ENCODE data around the gene STIMATE.

The STIMATE gene

DNA sequence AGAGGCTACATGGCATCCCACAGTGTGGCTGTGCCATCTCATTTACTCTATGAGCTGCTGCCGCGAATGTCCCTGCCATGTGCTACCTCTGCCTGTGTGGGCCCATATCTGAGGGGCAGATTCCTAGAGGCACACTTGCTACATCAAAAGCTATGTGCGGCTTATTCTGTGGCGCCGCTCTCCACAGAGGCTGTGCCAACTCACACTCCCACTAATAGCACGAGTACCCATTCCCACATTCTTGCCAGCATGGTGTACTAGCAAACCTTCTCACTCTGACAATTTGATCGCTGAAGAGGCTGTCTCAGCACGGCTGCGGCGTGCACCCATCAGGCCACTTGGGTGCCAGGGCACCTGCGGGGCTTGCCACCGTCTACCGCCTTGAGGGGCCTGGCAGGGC lies 31.4 kb downstream of the STIMATE start:
- no peak for DNase-seq

DNA sequence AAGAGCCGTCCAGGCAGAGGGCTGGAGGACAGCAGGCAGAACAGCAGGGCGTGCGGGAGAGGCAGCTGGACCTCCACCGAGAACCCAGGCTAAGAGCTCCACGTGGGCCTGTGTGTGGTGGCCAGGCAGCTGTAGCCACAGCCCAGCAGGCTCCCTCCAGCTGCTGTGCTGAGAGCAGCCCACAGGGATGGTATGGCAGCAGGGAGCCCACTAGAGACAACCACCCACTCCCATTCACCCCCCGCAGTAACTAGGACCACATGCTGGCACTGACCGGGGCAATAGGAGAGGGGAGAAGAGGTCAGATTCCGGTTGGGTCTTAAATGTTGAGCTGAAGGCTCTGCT lies 37.0 kb downstream of the STIMATE start:
- no peak for DNase-seq

DNA sequence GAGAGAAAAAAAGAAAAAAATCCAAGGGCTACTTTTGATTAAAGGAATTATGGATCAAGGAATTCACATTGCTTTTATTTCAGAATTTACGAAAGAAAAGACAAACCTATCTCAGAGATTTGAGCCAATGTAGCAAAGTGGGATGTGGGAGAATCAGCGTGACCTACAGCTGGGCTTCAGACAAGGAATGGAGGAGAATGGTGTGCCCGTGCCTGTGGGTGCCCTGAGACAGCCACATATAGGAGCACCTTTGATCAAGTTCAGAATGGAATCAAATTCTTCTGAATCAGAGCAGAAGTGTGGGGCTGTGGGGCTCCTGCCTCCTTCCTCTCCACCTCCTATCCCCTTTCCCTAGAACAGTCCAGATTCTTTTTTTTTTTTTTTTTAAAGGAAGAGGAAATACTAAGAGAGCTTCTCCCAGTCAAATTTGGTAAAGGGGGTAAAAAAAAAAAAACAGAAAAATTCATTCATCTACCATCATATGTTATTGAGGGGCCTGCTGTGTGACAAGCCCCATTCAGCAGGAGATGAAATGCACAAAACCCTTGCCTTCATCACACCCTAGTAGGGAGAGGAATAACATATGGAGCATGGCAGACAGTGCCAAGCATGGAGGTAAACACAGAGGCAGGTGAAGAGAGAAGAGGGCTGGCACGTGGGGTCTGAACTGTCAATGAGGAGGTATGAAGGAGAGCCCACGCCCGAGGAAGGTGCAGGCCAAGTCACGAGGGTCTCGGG lies 37.5 kb downstream of the STIMATE start:
- DNase-seq, result no peak

DNA sequence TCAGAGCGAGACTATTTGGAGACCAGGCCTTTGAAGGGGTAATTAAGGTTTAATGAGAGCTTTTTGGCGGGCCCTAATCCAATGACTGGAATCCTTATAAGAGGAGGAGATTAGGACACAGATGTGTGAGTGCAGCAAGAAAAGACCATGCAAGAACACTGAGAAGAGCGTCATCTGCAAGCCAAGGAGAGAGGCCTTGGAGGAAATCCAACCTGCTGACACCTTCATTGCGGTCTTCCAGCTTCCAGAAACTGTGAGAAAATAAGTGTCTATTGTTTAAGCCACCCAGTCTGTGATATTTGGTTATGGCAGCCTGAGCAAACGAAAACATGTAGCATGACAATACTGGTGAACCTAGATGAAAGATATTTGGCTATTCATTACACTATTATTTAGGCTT lies 39.5 kb downstream of the STIMATE start:
- no peak for DNase-seq

DNA sequence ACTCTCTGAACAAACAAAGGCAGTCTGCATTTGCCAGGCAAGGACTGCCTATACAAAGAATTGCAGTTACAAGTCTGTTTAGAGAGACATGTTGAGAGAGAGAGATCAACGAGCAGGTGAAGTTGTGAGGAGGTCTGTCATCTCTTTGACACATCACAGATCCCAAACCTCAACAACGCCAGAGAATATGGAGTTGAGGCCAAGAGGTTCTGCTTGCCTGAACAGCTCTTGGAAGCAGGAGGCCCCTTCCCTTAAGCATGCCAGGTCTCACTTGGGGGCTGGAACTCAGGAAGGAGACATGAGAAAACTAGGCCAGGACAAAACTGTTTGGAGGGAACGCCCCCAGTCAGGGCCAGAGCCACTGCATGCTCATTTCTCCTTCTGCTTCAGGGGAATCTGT lies 40.2 kb downstream of the STIMATE start:
- DNase-seq, result no peak

DNA sequence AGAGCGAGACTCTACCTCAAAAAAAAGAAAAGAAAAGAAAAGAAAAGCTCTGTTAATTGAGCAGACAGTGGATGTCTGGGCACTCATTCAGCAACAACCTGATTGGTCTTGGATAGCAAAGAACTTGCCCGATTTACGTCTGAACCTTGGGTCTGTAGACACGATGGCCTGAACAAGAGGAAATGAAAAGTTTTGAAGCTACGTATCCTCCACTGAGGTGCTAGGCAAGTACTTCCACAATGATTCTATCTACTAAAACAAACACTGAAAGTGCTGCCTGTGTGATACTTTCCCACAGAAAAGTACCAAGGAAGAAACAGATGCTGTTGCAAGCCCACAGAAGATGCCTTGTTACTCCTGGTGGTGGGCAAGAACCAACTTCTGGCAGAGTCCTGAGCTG lies 40.7 kb downstream of the STIMATE start:
- DNase-seq, result no peak

DNA sequence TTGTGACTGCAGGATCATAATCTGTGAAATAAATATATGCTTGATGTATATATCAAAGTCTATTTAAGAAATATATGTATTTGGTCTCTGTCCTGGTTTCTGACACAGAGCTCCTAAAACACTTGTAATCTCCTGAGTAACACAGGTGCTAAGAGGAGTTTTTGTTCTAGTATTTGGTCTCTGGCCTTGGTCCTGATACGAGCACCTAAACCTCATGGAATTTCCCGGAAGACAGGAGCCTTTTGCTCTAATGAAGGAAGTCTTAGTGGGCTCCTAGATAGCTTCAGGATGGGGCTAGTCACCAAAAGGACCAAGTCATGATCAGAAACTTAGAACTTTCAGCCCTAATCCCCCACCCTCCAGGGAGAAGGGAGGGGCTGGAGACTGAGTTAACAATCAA lies 43.3 kb downstream of the STIMATE start:
- DNase-seq, result no peak

DNA sequence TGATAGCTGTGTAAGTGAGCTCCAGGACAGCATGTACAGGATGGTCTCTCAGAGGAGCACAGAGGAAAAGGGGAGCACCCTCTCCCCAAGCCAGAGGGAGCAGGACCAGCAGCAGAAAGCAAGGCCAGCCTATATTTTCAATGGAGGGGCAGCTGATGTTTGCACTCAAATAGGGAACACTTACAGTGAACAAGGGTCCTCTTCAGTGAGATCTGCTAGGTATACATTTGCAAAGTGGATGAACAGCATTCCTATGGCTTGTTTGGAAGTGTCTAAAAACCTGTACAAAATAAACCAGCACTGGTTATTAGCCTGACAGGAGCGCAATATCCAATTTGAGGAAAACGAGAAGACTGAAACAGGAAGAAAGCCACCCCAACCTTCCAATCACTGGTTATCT lies 44.9 kb downstream of the STIMATE start:
- DNase-seq, result no peak

DNA sequence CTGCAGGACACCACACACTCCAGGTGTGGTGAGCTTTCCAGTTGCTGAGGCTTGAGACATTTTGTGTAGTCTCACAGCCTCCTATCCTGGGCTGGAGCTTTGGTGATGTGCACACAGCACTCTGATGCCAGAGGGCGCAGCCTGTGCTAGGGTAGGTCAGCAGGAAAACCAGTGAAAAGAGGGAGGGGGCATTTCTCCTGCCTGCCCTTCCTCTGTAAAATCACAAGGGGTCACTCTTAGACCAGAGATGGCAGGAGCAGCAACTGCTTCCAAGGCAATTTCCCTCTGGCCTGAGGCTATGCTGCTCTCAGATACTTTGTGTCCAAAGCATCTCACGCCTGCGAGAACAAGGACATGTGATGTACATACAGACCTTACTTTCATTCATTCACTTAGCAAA lies 46.0 kb downstream of the STIMATE start:
- DNase-seq, result peak; percentile 55

DNA sequence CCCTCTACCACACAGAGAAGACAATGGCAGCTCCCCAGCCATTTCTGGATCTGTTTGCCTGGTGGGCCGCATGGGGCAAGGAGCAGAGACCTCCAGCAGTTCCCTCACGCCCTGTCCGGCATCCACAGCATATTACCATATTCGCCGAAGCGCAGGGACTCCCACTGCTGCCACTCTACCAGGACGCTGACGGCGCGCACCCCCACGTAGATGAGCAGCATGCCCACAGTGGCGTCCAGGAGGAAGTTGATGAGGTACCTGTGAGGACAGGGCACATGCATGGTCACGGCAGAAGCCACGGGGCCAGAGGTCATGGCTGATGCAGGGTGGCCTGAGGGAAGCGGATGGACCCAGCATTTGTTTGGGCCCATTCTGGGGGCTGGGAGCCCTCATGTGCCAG lies 47.7 kb downstream of the STIMATE start:
- no peak for DNase-seq

DNA sequence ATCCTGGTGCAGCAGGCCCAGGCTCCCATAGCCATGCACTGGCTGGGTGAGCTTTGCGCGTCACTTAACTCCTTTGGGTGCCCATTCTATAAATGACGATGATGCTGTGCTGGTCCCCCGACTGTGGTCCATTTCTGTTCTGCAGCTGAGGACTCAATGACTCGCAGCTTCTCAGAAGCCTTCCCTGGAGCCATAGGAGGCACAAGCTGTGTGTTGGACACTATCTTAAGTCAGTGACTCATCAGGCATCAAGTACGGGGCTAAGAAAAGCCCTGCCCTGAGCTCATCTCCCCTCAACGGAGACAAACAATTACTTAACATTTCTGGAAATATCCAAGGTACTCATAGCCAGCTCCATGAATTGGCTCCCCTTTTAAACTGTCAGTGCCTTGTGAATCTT lies 48.7 kb downstream of the STIMATE start:
- no peak for DNase-seq

DNA sequence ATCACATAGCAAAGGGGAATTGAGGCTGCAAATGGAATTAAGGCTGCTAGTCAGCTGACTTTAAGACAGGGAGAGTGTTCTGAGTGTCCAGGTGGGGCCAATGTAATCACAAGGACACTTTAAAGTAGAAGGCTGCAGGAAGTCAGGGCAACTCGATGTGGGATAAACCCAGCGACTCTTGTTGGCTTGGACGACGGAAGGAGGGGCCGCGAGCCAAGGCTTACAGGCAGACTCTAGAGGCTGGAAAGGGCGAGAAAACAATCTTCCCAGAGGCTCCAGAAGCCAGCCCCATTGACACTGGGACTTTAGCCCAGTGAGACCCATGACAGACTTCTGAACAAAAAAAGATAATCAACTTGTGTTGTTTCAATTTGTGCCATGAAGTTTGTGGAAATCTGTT lies 49.6 kb downstream of the STIMATE start:
- no peak for DNase-seq

DNA sequence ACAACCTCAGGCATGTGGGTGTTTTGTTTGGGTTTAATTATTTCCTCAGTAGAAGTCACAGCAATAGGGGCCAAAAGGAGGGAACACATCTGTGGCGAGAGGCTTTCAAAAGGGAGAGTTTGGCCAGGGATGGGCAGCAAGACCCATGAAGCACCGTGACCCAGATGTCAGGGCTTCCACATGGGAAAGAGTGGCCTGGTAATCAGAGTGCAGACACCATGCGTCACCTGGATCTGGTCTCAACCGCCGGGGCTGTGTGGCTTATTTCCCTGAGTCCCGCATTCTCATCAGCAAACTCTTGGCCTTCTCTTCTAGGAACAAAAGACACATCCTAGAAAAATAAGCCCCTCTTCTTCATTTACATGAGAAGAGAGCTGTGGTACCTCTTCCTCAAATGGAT lies 50.1 kb downstream of the STIMATE start:
- DNase-seq, result no peak

DNA sequence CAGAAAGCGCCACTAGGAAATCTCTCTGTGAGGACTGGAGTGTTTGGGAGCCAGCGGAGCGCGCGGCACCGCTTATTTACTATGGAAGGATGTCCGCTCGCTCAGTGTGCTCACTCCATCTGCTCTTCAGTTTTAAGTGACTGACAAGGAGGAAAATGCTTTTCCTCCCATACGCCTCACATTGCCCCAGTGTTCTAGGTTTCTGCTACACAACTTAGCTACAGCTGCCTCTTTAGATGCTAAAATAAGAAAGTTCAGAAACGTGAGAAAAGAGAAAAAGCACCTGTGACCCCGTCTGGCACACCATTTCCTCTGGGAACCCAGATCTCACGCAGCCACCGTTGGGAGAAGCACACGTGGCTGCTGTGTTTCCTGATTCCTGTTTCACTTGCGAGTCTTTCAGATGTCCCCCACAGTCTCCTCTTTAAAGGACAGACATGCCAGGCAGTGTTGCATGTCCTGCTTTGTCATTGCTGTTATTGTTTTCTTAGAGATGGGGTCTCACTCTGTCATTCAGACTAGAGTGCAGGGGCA lies 50.8 kb downstream of the STIMATE start:
- no peak for DNase-seq

DNA sequence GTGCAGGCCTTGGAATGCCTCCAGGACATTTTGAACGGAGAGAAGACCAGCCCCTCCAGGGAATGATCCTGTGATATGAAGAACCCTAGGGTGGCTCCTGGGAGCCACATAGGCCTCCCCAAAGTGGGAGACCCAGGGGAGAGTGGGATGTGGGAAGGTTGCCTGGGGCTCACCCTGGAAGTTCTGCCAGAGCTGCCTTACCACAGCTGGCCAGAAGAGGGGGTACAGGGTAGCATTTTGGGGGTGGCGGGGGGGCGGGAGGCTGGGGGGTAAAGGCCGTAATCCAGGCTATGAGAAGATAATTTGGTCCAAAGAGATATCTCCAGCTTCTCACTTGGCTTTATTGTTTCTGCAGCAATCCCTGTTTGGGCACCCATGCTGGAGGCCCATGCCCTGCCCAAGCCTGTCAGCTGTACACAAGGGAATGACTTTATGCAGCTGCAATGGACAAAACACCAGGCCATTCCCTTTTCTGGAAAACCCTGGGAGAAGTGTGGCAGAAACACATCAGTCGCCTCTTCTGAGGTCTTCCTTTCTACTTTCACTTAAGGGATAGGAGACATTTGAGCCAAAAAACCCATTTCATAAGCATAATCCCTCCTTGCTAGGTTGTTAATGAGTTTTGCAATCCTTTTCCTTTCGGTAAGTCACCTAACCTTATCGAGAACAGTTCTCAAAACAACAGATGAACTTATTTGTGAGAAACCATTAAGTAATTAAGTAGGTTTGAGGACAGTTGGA lies 51.5 kb downstream of the STIMATE start:
- no peak for DNase-seq

DNA sequence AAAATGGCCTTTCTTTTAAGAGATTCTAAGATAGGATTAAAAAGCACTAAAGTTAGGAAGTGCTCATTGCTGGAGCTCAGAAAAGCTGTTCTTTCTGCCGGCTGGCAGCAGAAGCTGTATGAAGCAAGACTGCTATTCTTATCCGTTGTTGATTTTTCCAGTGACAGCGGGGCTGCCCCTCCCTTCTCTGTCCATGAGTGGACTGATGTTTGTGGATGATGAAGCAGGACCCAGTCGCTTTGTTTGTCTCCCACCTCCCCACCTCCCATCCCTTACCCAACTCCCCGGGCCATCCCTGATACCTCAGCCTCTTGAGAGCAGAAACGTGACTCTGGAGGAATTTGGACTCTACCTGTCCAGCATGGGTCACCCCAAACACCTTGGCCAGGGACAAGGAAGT lies 52.2 kb downstream of the STIMATE start:
- DNase-seq, result no peak

DNA sequence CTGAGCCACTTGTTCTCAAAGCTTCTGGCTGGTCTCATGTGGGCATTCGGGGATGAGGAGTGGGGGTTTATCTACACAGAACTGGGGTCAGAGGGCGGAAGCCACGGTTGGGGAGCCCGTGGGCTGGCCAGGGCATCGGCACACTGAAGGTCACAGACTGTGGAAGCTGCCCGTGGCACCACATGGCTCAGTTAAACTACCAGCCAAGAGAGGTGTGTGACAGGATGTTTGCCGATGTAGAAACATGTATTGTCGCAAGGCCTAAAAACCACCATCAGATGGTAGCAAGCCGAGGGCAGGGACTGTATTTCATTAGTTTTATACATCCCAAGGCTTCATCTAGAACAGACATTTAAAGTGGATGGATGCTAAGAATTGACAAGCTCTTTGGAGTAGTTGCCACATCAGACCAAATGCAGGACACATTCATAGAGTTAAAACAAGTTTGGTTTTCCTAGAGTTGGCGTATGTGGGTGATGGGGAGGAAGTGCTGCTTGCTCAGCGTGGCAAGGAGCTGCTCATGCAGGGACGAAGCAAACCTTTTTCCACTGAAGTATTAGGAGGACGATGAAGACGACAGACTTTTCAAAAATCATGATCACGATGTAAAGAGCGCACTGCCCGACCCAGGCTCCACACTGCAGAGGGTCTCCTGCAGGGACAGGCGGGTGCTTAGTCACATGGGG lies 52.9 kb downstream of the STIMATE start:
- DNase-seq, result no peak

DNA sequence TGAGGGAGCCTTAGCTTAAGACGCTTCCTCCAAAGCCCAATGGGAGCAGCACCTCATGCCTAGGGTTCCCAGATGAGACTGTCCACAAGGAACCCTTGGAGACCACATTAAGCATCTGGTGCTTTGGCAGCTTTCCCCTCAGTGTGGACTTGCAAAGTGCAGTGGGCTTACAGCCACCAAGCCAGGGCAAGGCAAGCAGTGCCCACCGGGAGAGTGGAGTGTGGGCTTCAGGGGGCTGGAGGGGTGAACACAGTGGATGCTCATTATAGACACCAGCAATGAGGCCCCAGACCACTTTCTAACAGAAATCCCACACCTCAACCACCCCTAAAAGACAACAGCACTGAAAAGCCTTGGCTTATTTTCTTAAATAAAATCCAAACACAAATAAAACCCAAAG lies 53.5 kb downstream of the STIMATE start:
- DNase-seq, result no peak

DNA sequence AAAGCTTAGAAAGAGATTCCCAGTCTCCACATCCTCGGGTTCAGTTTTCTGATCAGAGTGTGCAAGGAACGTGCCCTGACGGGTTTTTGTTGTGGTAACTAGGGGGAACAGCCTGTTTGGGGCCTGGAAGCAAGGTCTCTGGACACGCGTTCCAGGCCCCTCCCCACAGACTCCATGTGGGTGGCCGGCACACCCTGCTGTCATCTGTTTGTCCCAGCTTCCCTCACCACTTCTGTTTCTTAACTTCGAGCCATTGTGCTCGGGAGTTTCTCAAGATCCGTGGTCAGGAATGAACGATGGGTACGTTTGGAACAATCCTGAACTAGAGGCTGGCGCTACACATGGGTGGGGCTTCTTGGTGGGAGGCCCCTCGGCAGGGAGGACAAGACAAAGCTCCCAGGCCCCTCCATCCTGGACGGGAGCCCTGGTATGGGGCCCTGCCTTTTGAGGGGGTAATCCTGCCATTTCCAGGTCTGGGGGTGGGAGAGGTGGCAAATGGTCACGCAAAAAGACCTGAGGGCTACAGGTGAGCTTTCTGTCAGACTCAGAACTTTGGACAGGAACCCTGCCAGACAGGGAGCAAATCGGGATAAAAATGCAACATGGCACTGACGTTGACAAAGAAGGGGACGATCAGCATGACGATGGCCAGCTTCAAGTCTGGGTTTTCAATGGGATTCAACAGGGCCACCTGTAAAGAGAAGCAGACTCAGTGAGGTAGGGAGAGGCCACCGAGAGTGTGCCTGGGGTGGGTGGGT lies 54.1 kb downstream of the STIMATE start:
- no peak for DNase-seq

DNA sequence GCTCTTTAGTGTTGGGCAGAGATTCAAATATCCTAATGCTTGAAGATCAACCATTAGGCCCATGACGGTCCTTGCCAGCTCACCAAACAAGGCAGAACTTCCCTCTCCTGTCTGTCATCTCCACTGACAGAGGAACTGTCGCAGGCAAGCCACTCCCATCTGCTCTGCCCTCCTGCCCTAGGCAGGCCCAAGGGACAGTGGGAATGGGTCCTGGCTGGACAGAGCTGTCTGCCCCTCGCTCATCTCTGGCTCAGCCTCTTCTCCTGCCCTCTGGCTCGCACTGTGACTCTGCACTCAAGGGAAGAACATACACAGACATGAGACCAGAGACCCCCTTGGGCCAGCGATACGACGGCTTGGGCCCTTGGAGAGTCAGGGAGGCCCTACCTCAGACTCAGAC lies 54.9 kb downstream of the STIMATE start:
- no peak for DNase-seq

DNA sequence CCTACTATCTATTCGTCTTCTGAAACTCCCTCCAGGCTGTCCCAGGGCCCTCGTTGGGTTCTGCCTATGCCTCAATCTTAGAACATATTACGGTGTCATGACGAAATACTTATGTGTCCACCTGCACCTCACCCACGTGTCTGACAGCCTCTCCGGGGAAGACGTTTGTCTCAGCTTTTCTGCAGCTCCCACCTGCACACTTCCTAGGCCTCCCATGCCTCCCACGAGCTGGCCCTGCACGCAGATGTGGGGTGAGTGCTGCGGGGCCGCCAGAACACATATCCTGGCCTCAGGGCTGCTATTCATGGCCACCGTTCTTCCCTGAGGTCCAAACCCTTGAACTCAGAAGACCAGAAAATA lies 55.4 kb downstream of the STIMATE start:
- DNase-seq, result no peak

DNA sequence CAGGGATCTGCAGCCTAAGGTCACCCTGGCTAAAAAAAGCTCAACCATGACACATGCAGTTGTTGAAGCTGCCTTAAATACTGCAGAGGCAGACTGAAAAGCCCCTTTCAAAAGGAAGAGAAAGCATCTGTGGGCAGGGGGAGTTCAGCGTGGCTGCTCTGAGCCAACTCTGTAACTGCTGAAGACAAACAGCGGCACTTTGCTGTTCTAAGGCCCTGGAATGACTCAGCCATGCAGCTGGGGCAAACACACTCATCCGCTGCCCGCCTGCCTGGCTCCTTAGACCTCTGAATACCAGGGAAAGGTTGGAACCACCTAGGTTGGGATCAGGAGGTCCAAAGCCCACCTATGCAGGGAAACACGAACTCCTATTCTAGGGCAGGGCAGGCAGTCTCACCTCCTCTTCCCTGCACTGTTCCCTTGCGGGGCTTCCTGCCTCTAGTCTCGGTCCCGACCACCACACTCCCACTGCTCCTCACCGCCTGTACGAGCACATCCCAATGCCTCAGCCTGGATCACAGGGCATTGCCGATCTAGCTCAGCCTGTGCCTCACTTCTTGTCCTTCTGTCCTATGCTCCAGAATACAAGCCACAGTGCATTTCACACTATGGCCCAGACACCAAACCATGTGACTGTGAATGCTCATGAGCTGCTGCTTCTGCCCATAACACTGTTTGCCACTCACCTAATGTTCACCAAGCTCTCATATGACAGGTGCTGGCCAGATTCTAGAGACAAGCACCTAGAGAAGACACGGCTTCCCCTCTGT lies 56.0 kb downstream of the STIMATE start:
- no peak for DNase-seq
